HG03097 (cell line): ENCODE results near the gene FRMD5.

Experiments used
- ATAC-seq: cut with Tn5 transposase; IDR thresholded peaks from one replicate; pipeline ENCODE4 v1.9.1; 2021; ENCODE audit not compliant: unreplicated experiment, low FRiP score

The FRMD5 gene

GRCh38 chr15:43939070-43939469 lies 256.0 kb downstream of the FRMD5 start:
- no peak for ATAC-seq

- no peak for ATAC-seq
These were observed 260.6 kb downstream of the FRMD5 start for GRCh38 chr15:43934480-43934879.

- ATAC-seq: no peak
These were observed 262.2 kb downstream of the FRMD5 start for GRCh38 chr15:43932907-43933306.

GRCh38 chr15:43931790-43932435 lies 263.2 kb downstream of the FRMD5 start:
- ATAC-seq: no peak

- no peak for ATAC-seq
These were observed 264.0 kb downstream of the FRMD5 start for GRCh38 chr15:43931119-43931518.

GRCh38 chr15:43930556-43930955 lies 264.5 kb downstream of the FRMD5 start:
- ATAC-seq: no peak

GRCh38 chr15:43930079-43930478 lies 265.0 kb downstream of the FRMD5 start:
- no peak for ATAC-seq

- no peak for ATAC-seq
These were observed 266.9 kb downstream of the FRMD5 start for GRCh38 chr15:43928152-43928551.

- no peak for ATAC-seq
These were observed 267.9 kb downstream of the FRMD5 start for GRCh38 chr15:43927203-43927602.

- no peak for ATAC-seq
These were observed 271.5 kb downstream of the FRMD5 start for GRCh38 chr15:43923553-43923952.

- no peak for ATAC-seq
These were observed 273.1 kb downstream of the FRMD5 start for GRCh38 chr15:43922021-43922420.

- no peak for ATAC-seq
These were observed 274.3 kb downstream of the FRMD5 start for GRCh38 chr15:43920815-43921214.

- no peak for ATAC-seq
These were observed 274.8 kb downstream of the FRMD5 start for GRCh38 chr15:43920254-43920600.

GRCh38 chr15:43919540-43920253 lies 275.4 kb downstream of the FRMD5 start:
- no peak for ATAC-seq

- ATAC-seq: no peak
These were observed 276.4 kb downstream of the FRMD5 start for GRCh38 chr15:43918717-43919116.

GRCh38 chr15:43916326-43916660 lies 278.8 kb downstream of the FRMD5 start:
- no peak for ATAC-seq

- no peak for ATAC-seq
These were observed 279.3 kb downstream of the FRMD5 start for GRCh38 chr15:43915631-43916325.

GRCh38 chr15:43913941-43914340 lies 281.1 kb downstream of the FRMD5 start:
- ATAC-seq: no peak

- no peak for ATAC-seq
These were observed 281.9 kb downstream of the FRMD5 start for GRCh38 chr15:43913026-43913780.

- ATAC-seq: no peak
These were observed 282.9 kb downstream of the FRMD5 start for GRCh38 chr15:43912208-43912607.

- ATAC-seq: no peak
These were observed 283.8 kb downstream of the FRMD5 start for GRCh38 chr15:43911235-43911781.
